ENCODE measurements around the gene MKRN1.

GRCh38 chr7:140475747-140476333 is 3.5 kb downstream of the MKRN1 start:
- TF ChIP-seq CTCF (IDR thresholded peaks at IDR 0.05; ENCODE audit: low read length) (peak; percentile 81), EZH2 (IDR thresholded peaks at IDR 0.05; ENCODE audit: borderline replicate concordance, low read length) (no peak)

Measured in OCI-LY1 (cell line).